HG03159 (cell line): Measurements from ENCODE around the gene GPC3.

Experiments used
- ATAC-seq: cut with Tn5 transposase; IDR thresholded peaks from one replicate; pipeline ENCODE4 v1.9.1; 2021; ENCODE audit warnings: mild to moderate bottlenecking, moderate library complexity; ENCODE audit not compliant: unreplicated experiment

Gene GPC3

DNA sequence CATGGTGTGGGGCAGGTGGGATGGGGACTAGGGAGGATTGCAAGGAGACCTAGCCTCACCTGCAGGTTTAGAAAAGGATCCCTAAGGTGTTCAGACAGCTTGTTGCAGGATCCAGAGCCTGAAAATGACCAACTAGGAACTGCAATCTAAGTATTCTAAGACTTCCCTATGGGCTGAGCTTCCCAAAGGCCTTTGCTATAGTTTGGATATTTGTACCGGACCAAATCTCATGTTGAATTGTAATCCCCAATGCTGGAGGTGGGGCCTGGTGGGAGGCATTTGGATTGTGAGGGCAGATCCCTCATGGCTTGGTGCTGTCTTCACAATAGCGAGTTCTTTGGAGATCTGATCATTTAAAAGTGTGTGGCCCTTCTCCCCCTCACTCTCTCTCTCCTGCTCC lies 52.1 kb downstream of the GPC3 start:
- ATAC-seq, result no peak

DNA sequence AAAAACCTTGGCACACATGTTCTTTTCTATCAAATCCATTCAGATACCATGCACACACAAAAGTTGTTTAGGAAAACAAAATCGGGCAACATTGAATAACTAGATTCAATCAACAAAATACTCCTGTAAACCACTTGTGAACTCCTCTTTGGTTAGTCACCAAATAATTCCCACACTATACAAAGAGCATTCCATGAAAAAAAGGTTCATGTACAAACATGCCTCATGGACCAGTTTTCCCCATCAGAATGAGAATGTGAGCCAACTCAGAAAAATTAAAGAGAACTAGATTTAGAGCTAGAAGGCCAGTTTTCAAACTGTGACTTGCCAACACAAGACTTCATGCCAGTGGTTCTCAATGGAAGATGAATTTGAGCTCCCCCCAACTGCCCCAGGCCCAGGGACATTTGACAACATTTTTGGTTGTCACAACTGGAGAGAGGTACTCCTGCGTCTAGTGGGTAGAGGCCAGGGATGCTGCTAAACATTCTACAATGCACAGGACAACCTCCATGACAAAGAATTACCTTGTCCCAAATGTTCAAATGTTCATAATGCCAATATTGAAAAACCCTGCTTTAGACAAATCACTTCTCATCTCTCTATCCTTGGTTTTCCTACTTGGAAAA lies 55.4 kb downstream of the GPC3 start:
- no peak for ATAC-seq

DNA sequence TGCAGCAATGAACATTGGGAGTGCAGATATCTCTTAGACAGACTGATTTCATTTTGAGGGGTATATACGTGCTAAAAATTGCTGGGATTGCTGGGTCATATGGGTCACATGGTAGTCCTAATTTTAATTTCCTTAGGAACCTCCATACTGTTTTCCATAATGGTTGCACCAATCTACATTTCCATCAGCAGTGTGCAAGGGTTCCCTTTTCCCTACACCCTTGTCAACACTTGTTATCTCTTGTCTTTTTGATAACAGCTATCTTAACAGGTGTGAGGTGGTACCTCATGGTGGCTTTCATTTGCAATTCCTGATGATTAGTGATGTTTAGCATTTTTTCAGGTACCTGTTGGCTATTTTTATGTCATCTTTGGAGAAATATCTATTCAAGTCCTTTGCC lies 57.0 kb downstream of the GPC3 start:
- ATAC-seq, result no peak

DNA sequence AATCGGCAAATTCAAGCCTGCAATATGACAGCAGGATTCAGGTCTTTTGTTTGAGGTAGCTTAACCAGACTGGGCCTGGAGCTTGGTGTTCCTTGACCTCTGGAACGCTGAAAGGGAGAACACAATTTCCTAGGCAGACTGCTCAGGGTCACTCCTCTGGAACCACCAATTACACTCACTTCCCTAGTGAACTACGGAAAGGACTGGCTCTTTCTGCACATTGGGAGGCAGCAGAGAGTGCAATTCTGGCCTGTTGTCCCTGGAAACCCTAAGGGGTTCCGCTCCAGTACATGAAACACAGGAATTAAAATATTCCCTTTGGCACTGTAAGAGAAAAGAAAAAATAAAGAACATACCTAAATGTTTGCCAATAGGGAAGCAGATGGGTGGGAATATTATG lies 58.6 kb downstream of the GPC3 start:
- ATAC-seq, result no peak

DNA sequence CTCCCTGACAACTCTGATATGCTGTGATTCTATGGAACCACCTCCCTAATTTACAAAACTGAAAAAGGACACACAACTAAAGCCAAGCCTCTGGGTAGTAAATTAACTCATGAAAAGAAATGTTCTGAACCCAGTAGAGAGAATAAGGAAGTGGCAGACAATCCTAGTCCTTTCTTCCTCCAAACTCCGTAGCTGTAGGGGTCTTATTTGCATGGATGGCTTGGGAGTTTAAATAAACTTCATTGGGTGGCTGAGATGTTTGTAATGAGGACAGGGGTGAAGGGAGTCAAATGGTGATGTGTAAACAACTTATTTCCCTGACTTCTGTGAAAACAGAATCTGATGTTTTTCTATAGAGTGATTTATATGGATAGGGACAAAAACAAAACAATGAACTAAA lies 59.3 kb downstream of the GPC3 start:
- ATAC-seq, result no peak

DNA sequence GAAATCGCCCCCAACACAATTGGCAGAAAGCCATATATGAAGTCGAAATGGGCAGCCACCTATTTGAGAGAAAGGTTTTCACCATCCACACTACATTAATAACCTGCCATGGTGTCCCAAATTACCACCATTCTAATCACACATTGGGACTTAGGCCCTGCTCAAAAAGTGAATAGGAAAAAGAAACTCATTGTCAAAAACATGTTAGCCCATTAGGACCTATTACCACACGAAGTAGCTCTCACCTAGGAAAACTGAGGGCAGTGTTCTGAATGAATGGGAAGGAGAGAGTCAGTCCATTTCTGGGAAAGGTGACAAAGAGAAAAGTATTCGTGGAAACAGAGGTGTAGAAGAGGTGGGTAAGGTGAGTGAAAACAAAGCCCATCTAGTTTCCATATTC lies 60.8 kb downstream of the GPC3 start:
- no peak for ATAC-seq

DNA sequence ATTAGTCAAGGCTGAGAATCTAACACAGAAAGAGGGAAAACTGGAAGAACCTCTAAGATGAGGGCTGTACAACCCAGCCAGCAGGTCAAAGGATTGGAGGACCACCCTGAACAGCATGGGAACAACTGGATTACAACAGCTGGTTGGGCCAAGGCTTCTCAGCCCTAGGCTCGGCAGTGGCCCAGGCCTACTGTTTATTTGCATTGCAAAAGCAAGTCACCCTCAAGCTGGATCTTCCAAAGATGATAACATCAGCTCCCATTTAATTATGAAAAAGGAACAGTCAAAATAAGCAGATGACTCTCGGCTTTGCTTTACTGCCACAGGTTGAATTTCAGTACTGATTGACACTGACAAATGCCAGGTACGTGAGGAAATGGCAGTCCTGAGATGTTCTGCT lies 61.8 kb downstream of the GPC3 start:
- no peak for ATAC-seq

DNA sequence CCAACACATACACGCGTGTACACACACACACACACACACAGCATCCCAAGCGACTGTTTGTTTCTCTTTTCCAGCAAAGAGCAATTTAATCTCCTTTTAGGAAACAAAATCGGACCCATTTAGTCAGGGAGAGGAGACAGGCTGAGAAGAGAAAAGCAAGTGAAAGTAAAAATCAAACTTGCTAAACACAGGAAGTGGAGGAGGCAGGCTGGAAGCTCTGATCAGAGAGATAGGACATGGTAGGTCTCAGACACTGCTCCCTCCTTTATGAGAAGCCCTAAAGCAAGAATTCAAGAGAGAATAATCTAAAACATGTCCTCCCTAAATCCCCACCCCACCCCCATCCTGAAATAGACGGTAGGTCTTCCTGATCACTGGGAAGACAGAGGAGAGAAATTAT lies 62.3 kb downstream of the GPC3 start:
- ATAC-seq, result peak; percentile 79

DNA sequence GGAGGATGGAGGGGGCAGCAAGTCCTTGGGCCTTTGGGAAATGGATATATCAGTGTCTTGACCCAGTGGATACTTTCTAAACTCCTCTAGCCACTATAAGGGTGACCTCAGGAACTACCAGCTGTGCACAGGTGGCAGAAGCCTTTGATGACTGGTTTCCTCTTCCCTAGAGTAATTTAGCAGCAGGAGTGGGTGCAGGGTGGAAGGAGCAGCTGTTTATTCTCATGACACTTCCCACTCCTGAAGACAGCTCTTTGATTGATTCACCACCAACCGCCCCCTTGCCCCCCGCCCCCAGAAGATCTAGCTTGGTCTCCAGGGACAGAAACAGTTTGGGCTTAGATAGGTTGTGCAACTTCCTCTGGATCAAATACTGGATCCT lies 63.0 kb downstream of the GPC3 start:
- no peak for ATAC-seq

DNA sequence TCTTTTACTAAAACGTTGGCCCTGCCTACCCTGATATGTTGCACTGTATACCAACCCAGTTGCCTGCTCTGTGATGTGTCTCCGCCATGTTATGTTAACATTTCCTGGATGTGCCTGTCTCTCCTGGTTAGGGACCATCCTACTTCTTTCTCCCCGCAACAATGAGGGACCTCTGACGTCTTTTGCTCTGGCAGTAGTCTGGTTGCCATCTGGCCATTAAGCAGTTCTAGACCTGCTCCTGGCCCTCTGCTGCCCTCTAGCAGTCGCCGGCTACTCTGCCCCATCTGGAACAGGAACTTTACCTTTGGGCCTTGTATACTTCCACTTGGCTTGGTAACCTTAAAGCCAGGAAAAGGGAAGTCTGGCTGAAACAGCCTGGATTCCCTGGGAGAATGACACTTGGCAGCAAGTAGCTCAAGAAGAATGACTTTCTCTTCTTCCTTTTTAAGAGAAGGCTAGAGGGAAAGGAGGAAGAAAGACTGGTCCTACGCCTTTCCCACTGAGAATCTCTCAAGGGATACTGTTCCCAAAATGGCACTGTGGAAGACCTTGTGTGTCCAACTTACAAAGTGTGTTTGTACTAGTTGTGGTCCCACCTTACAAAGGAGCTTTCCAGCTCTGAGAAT lies 63.5 kb downstream of the GPC3 start:
- ATAC-seq, result peak; percentile 51

DNA sequence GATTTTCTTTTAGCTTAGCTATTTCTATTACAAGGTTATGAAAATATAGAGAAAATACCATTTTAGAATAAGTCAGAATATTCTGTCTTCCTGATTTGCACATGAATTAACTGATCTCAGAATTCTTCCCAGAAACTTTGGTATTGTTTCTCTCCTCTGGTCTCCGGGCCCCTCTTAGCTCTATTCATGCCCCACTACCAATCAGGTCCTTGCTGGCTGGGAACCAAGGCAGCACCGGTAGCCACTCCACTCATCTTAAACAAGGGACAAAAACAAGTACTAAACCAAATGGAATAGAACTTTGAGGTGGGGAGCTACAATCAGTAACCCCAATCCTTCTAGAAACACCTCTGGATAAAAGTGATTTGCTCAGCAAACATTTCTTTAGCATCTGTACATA lies 64.3 kb downstream of the GPC3 start:
- ATAC-seq, result no peak

DNA sequence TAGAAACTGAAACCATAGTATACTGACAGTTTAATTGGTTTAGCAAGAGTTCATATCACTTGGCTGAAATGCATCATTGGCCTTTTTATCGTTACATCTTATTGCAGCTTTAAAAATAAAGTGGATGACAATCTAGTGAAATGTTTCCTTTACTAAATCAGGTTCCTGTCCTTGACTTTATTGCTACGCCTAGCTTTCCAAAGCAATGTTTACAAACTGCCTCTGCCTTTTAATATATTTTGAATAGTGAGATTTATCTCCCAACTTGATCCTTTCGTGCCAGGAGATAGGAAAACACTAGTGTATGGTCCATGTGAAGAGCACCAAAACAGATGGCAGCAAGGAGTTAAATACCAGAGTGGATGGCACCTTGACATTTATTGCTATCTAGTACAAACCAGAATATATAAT lies 67.0 kb downstream of the GPC3 start:
- ATAC-seq, result no peak

DNA sequence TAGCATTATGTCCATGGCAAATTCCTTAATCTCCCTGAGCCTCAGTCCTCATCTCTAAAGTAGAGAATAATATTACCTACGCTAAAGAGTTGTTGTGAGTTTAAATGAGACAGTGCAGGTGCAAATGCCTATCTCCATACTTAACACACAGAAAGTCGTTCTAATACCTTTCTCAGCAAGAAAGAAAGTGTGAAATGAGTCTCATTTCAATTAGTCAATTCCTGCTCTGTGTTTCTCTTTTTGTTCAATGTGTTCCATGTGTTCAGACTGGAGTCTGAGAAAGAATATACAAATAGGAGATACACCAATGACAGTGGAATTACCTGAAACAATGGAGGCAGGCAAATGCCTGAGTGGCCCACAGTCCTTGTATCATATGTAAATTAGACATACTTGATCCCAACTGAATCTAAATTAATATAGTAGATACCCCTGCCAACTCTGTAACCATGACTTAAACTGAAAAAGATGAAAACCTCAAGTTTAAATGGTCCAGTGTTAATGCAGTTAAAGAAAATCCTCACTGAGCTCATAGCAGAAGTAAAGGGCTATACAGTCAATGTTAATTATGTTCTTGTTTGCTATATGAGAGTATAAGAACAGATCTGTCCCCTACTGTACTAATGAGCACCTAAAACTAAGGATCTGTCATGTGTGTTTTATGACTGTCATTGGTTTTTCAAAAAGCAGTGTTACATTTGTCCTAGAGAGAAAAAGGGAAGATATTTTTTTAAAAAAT lies 68.2 kb downstream of the GPC3 start:
- no peak for ATAC-seq

DNA sequence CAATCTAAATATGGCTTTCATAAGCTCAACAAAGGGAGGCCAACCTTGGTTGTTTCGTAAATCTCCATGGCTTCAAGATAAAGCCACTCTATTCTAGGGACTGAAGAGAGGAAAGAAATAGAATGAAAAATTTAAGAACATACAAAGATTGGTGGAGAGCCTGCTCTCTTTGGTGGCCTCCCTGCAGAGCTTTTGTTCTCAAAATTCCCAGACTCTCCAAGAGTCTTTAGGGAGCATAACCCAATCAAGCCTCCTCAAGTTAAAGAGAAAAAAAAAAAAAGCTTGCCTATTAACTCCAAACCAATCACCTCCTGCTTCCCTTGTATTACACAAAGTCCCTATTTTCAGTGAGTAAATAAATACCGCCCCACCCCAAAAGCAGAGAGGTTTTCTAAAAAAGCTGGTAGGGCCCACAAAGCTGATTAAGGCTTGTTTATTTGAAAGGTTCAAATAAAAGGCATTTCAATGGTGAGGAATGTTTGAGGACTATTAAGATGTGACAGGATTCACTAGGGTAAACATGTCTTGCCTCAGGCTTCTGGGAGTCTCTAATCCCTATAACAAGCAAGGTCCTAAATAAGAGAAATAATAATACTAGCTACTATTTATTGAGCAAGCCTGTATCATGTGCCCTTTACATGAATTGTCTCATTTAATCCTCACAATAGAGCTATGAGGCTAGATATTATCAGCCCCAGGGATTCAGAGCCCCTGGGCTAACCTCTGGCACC lies 71.6 kb downstream of the GPC3 start:
- ATAC-seq, result no peak

DNA sequence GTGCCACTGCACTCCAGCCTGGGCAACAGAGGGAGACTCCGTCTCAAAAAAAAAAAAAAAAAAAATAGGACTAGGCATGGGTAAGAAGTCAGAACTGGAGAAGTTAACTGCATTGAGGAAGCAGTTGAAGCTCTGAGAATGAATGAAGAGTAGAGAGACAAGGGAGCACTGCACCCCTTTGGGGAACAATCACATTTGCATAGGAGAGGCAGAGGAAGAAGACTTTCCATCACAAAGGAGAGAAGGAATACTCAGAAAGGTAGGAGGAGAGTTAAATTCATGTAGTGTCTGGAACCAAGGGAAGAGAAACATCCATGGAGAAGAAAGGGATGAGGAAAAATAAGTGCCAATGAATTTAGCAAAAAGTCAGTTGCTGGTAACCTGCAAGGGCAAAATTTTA lies 72.4 kb downstream of the GPC3 start:
- ATAC-seq, result no peak

DNA sequence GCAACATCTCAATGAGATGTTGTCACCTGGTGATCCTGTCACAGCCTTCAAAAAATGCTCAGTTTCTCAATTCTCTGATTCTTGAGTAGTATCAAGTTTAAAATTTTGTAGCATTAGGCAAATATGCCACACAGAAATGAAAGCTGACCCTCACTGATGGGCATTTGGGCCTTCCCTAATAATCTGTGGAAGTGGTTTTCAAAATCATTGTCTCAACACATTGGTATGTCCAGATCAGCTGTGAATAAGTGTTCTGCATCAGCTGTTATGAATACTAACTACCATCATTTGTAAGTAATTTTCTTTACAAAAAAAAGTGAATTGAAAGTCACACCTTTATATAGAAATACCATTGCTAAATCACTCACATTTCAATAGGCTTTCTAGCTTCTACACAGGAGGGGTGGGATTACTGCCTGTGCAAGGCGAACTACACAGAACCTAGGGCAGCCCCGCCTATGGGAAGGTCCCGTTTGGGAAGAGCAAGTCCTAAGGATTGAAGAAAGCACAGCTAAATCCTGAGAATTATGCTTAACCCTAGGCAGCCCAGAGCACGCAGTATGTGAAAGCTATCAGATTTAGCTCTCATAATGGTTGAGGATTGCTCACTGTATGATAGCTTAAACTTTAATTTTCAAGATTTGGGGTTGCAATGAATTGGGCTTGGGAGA lies 73.4 kb downstream of the GPC3 start:
- no peak for ATAC-seq

DNA sequence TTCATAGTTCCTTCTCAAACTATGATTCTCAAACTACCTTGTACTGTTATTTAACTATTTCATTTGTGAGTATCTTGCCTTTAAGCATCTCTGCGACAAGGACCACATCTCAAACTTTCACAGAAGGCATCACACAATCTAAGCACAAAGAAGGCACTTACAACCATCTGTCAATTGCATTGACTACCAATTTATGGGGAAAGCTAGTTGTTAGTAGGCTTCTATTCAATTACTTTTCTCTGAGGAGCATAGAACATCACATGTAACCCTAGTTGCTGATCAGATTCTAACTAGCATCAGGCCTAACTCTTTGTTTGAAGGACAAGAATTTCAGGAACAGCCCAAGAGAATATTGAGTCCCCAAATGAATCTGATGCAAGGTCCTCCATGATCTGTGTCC lies 74.9 kb downstream of the GPC3 start:
- no peak for ATAC-seq

DNA sequence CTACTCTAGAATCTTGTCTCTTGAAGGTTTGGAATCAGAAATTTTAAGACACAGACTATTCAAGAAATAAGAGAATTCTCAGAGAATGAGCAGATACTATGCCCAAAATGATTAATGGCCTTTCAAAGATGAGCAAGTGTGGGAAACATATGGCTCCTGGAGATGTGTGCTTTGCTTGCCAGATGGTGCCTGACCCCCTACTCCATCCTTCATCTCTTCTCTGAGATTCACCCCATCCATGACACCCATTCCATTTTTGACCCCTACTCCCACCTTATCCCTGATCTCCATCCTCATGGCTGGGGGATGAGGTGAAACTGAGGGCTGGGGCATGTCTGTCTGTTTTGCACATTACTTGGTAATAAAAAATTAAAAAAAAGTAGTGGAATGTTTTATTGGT lies 75.5 kb downstream of the GPC3 start:
- ATAC-seq, result no peak

DNA sequence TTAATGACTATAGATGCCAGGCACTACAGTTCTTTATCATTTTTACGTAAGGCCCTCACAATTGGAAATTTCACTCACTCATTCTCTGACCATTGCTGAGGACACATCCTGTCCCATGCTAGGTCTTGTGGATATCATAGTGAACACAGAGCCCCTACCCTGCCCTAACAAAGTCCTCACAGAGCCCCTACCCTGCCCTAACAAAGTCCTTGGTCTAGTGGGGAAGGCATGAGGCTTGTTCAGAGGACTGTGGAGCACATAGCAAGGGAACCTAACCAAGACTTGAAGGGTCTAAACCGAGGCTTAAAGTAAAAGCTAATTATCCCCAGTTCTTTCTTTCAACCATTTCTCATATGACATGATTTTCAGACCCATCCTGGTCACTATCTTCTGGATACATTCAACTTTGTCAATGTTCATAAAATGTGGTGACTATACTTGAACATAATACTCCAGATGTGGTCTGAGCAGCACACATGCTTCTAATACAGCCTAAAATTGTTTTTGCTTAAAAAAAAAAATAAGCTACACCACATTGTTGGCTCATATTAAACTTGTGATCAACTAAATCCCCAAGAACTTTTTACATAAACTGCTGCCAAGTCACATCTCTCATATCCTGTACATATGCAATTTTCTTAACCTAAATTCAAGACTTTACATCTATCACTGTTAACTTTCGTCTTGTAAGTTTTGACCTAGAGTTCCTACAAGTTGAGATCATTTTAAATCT lies 77.0 kb downstream of the GPC3 start:
- ATAC-seq, result no peak

DNA sequence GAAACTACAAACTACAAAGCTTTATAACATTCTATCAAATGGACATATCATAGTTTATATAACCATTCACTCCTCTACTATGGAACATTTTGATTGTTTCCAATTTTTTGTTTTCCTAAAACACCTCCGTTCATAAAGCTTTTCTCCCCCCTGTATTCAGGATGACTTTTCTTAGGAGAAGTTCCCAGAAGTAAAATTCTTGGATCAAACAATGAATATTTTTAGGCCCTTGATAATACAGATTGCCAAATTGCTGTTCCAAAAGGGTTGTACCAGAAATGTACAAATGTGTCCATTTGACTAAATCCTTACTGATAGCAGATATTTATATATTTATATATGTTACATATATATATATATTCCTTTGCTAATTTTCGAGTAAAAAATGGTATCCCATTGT lies 77.8 kb downstream of the GPC3 start:
- no peak for ATAC-seq

DNA sequence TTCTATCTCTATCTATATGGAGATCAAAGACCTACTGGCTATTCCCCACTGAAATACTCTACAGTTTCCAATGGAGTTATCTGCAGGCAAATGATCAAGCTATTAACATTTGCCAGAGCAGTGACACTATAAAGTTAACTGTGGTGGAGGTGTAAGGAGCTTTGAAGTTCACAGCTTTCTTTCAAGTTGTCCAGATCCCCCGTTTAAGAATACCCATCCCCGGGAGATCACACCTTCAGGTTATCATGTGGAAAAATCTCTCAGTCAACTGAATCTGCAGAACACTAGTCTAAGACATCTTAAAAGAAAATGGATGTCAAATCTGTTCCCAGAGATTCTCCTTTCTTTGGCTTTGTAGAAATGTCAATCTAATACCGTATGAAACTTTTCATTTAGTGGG lies 80.1 kb downstream of the GPC3 start:
- no peak for ATAC-seq
